Activated CD8-positive, alpha-beta memory T cell treated with anti-CD3 and anti-CD28 coated beads, Interleukin-2, amount 50 U/mL, for 48 hours (primary cell): Measurements from ENCODE around the gene ASIC2.
A peak's percentile ranks its signal among the peaks of the same experiment; 100 is the strongest.

ENCODE experiments used
- DNase-seq: peaks from one replicate; pipeline ENCODE4 v3.0.0-alpha.2; 2020

ASIC2 gene

DNA sequence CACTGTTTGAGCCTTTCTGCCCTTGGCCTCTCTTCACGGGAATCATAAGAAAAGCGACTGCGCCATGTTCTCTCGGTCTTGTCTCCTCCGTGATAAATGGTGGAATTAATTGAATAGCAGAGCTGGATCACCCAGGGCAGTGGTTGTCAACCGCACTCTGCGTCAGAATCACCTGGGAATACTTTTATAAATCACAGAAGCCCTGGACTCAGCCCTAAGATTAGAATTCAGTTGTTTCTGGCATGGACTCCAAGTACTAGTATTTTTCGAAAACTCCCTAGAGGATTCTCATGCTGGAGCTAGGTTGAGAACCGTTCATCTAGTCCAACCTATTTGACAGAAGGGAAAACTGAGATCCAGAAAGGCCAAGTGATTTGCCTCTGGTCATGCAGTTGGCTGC, 237.3 kb downstream of the ASIC2 start:
- no peak for DNase-seq

DNA sequence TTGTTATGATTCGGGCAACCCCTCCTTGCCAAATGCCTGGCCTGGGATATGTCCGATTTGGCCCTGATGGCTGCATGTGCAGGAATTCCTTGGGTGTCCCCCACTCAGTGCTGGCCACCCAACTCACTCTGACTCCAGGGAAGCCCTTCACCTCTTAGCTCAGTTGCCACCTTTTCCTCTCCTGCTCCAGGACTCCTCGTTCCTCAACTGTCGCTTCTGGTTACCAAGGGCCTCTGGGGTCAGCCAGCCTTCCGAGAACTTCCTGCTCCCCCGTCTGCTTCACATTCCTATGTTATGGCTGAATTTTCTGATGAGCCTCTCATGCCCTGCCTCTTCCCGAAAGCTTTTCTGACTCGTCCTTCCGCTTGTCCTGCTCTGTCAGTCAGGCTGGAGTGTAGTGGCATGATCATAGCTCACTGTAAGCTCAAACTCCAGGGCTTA, 237.9 kb downstream of the ASIC2 start:
- no peak for DNase-seq

DNA sequence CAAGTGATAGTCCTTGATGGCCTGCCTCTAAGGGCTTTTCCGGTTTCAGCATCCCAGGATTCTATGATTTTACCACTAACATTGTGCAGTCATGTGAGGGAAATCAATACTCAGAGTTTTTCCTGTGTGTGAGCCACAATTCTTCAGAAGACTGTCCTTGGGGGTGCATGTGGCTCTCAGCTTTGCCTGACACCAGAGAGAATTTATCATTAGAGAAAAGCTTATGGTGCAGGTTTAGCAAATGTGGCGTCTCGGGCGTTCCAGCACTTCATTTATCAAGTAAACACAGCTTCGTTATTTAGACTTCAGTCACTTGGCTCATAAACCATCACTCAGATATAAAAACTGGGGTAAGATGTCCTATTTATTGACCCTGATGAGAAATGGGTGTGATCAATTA, 238.7 kb downstream of the ASIC2 start:
- DNase-seq: no peak

DNA sequence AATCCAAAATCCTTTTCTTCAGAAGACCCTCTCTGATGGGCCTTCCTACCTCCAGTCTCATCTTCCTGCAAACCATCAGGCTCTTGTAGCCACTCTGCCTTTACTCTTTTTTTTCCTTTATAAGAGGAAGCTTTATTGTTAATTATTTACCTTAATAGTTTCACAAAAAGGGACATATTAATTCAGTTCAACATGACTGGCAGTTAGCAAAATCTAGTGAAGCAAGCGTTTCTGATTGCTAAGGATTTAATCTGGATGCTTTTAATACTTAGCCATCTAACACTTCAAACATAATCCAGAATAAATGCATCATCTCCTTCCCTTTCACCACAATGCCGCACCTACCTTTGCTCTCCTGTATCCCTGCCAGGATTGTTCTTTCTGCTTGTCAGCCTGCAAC, 239.4 kb downstream of the ASIC2 start:
- no peak for DNase-seq

DNA sequence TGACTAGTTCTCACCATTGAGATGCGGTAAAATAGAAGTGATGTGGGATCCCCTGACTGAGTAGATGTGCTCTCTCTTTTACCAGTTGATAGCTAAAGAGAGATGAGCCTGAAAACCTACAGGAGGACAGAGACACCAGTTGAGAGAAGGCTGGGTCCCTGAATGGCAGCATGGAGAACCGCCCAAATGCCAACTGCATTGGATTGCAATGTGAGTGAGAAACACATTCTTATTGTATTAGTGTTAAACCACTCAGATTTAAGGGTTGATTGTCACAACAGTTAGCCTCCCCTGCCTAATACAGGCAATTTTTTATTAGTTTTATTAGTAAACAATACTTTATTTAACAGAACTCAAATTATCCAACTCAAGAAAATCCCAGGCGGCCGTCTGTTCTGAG, 240.2 kb downstream of the ASIC2 start:
- no peak for DNase-seq

DNA sequence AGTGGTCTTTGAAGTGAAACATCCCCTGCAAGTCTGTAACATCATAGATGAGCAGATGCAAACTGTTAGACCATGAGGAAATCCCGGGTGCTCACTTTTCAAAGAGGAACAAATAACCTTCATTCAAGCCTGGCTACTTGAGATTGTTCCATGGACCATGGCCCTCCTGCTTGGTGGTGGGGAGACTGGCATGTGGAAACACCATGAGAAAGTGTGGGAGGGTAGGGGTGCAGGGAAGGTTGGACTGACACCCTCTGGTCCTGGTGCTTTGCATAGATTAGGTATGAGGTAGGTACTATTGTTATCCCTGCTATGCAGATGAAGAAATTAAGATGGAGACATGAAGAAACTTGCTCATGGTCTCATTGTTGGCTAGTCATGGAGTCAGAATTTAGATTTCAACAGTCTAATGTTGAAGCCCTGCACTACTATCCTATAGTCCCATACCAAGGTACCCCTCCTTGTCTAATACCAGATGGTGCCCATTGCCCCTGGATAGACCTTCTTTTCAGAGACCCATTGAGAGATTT, 242.4 kb downstream of the ASIC2 start:
- no peak for DNase-seq

DNA sequence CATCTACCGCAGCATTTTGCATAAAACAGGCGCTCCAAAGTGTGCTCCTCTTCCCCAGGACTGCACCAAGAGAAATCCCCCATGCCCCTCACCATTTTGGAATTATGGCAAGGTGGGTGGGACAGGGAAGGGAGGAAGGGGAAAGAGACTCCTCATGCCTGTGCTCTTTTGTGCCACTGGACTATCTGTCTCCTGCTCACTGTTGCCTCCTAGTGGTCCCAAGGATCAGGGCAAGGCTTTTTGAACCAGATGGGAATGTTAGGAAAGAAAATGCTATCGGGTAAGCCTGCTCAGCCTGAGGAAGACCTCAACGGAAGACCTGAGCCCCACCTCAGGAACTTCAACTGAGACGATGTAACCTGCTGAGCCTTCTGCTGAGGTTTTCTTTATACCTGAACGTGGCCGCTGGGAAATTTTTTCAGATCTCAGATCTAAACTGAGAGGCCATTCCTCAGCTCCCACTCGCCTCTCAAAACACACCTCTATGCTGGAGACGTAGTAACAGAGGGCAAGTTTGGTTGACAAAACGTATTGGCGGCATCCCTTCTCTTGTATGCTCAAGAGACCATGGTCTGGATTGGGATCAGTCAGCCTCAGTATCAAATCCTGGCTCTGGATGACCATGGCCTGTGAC, 243.2 kb downstream of the ASIC2 start:
- DNase-seq: peak; percentile 77

DNA sequence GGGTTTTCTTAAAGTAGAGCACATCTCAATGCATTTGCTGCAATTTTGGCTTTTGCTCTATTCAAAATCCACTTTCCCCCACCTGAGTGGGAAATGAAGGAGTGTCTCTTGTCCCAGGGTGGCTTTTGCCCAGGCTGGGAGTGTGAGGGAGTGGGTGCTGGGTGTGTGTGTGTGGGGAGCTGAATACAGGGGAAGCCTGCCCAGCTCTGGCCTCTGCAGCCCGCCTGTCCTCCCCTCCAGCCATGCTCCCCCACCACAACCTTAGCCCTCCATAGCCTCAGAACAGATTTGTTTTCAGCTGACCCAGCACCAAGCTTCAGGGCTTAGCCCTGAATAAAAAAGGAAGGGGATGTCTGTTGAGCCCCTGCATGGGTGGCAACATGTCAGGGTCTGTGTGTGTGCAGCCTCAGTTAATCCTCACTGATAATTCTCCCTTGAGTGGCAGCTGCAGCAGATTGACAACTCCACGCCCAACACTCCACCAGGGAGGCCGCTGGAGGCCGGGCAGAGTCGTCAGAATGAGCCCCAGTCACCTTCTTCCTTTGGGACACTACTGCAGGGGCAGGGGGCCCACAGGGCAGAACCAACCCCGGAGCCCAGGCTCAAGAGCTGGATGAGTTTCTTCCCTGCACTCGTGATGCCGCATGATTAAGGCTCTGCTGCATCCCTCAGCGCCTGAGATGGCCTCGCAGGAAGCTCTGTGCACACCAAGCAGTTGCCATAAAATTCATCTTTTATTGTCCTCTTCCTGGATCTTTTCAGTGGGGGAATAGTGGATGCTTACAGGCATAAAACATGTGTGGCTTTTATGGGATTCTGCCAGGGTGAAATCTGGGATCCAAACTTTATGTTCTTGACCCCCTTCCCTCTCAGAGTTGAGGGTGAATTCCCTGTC, 246.5 kb downstream of the ASIC2 start:
- no peak for DNase-seq

DNA sequence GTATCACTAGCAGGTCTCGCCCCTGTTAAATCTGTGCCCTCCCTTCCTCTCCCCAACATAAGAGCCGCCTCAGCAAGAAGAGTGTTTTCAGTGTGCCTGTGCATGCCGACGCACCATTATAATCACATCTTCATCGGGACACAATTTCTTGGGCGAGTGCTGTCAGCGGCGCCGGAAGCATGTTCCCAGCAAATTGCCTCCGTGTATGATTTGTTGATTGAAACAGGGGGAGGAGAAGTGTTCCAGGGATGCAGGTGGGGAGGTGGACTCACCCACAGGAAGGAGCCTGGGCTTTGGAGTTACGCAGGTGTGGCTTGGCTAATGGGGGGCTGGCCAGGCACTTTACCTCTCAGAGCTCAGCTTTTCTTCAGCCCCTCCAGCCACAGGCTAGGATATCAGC, 247.9 kb downstream of the ASIC2 start:
- DNase-seq: no peak

DNA sequence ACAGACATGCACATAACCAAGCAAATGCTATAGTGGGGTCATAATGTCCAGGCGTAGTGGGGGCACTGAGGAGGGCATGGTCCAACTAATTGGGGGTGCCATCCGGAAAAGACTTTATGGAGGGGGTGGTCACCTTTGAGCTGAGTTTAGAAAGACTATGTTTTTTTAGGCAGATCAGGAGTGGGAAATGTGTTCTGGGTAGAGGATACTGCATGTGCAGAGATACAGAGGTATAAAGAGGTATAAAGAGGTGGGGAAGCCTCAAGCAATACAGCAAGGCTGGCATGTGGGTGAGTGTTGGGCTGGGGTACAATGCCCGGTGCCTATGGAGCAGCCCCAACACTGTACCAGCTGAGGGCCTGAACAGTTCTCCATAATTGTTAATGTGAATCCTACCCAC, 248.3 kb downstream of the ASIC2 start:
- DNase-seq: no peak

DNA sequence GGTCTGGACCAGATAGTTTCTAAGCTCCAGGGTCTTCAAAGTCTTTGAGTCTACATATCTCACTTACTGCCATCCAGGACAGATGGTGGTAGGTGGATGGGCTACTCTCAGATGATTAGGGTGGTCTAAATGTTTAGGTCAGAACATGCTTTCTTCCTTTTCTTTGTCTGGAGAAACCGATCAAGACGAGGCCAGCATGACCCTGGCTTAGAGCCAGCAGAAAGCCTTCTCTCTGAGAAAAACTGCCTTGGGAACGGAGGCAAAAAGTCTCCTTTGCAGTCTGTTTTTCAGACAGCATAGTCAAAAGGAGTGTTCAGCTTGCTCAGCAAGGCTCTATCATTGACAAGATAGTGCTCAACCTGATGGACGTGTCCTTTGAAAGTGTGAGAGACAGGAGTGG, 252.6 kb downstream of the ASIC2 start:
- no peak for DNase-seq

DNA sequence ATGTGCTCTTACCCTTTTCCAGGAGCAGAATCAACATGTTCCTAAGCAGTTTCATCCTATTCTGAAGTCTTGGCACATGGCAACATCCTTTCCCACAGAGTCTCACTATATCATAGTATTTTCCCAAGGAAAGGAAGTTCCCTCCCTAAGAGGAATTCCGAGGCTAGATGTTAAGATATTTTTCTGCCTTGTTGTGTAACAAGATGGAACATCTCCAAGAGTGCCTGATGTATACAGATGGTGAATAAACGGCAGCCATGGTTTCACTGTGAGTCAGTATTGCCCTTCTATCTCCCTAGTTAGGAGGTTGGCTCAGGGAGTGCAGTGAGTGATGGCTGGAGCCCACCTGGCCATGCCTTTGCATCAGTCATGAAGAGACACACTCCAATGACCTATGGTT, 253.2 kb downstream of the ASIC2 start:
- DNase-seq: no peak

DNA sequence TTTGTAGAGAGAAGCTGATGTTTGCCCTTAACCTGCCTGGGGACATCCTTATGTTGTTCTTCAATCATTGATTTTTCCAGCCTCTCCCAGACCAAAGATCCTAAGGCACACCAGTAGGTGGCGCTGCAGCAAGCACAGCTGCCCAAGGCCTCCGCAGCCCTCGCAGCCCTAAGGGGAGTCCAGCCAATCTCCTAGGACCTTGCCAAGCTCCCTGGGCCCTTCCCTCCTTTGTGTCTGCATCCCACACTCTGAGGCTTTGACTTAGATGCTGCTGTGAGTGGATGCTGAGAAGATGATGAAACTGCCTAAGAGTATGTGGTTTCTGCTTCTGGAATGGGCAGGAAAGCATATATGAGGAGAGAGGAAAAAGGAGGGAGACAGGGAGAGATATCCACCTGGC, 254.4 kb downstream of the ASIC2 start:
- peak; percentile 60 for DNase-seq

DNA sequence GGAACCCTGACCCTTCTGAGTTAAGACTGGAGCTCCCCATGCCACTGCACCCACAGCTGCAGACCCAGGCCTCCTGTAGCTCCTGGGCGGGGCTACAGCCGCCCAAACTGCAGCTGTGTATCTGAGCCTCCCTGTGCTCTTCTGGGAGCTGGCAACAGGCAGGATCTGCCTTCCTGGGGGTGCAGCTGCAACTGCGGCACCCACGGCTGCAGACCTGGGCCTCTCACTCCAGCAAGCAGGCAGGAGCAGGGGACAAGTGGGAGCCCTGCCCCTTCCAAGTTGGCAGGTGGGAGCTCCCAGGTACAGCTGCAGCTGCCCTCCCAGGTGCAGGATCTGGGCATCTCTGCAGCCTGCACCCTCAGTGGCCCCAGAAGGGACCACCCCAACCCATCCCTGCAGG, 259.9 kb downstream of the ASIC2 start:
- DNase-seq: peak; percentile 4

DNA sequence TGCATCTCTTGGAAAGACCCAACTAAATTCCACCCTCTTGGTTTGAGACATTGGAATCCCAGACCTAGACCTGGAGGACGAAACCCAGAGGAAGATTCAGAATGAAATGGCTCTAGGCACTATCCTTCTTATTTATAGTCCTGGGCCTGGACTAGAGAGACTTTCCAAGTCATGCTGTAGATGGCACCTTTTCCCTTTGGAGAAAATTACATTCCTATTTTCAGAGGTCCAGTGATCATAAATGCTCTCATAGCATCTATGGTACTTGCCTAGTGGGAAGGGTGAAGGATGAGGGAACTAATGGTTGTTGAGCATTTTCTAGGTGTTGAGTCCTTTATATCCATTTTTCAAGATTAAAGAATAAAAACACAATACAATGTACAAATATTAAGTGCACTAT, 264.3 kb downstream of the ASIC2 start:
- no peak for DNase-seq

DNA sequence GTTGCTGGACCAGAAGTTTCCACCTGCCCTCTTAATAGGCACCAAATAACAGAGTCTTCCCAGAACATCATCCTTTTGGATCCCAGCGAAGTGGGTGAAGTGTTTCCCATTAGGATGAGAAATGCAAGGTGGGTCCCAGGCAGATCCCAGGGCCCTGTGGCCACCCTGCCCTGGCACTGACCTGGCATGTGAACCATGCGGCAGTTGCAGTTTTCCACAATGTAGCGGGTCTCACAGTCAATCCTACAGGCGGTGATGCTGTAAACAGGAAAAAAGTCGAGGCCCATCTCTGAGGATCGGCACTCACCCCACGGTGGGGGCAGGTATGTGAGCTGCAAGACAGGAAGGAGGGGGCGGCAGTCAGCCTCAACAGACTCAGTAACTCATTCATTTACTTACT, 265.0 kb downstream of the ASIC2 start:
- no peak for DNase-seq

DNA sequence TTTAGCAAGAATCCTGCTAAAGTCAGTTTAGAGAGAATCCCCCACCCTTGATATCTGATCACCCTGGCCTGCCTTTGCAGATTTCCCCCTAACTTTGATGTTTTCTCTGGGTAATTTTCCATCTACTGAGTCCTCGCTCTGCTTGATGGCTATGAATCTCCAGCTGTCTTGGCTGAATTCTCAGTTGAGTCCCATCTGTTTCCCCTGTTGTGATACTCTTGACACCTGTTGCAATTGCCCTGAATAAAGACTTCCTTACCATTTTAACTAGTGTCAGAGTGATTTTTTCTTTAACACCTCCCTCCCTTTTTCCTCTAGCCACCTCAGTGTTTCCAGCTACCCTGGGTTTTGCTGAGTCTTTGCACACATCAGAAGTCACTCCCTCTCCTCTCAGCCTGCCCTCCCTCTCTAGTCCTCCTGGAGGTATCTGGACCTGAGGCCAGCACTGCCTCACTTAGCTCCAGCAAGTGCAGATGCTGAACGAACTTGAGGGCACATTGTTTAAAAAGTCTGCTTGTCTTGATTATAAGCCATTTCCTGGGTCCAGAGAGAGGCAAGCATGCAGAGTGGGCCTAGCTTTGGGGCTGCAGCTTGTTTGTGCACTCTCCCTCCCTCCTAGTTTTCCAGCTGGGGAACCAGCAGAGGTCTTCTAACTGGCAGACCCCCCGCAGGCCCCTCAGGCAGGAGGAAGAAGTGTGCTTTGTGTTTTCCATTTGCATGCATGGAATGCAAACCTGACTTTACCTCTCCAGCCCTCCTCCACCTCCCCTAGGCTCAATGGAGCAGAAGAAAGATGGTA, 268.2 kb downstream of the ASIC2 start:
- no peak for DNase-seq

DNA sequence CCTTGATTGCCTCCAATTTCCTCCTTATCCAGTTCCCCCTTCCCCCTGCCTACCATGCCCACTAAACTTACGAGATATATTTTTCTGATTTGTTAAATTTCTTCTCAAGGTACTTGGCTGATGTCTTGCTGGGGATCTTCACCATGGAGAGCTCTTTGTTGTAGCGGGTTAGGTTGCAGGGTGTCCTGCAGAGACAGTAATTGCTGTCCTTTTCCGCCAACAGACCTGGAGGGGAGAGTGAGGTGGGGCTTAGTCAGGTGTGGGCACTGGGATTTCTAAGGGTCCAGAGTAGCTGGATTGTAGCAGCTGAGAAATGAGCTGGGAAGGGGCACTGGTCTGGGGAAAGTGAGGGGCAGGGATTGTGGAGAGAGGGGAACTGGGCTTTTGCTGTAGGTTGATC, 269.3 kb downstream of the ASIC2 start:
- no peak for DNase-seq

DNA sequence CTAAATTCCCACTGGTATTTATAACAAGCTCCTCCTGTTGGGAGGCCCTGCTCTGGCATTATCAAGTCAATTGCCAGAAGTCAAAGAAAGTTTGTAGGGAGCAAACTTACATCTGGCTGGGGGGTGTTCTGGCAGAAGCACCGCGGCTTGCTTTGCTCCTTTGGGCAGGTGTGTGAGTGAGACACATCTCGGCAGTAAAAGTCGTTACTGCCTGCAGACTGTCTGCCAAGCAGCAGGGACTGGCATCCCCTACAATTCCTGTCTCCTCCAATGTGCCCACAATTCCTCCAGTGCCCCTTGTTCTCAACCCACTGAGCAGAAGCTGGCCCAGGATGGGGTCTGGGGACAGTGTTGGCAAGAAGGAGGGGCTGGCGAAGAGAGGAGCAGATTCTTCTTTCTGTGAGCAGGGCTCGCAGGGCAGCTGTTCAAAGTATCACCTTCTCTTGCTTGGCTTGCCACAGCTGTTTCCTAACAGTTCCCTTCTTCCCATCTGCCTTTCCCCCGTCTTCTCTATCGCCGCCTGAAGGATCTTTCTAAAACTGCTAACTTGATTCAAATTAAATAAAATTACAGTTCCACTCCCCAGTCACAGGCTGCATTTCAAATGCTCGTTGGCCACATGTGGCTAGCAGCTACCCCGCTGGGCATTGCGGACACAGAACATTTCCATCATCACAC, 271.2 kb downstream of the ASIC2 start:
- no peak for DNase-seq

DNA sequence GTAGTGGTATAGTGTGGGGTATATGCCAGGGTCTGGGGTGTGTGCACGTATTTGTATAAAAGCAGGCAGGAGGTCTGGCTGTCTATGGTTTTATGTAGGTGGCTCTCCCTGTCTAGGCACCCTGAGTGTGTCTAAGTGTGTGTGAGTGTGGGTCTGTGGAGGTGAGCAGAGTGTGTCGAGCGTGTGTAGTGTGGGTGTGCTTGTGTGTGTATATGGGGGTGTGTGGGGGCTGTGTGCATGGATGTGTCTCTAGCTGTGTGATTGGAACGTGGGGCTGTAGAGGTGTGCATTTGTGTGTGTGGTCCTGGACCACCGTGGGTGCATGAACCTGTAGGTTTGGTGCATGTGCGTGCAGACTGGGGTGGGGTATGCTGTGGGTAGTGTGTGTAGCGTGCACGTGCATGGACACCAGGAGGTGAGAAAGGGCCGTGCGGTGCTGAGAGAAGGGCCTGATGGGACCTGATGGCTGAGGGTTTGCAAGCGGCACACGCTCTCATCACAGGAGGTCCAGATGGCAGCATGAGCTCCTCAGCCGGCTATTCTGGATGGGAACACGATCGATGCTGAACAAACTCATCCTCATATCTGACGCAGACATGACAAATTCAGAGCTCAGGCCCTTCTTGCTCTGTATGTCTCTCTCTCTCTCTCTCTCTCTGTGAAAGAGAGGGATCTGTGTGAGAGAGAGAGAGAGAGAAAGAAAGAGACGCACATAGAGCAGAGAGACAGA, 273.8 kb downstream of the ASIC2 start:
- DNase-seq: peak; percentile 28

DNA sequence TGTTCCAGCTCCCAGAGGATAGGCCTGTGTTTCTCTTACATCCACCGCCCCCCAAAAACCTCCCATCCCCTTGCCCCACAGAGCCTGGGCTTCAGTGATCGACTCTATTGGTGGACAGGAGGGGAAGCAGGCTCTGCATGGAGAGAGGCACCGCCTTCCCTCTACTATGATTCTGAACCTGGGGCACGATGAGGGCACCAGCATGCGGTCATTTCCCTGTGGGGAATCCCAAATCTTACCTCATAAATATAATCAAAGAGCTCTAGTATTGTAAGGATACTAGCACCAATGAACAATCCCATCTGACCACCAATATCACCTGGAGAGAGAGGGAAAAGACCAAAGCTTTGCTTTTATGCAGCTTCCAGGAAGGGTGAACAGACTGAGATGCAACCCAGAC, 275.7 kb downstream of the ASIC2 start:
- no peak for DNase-seq

DNA sequence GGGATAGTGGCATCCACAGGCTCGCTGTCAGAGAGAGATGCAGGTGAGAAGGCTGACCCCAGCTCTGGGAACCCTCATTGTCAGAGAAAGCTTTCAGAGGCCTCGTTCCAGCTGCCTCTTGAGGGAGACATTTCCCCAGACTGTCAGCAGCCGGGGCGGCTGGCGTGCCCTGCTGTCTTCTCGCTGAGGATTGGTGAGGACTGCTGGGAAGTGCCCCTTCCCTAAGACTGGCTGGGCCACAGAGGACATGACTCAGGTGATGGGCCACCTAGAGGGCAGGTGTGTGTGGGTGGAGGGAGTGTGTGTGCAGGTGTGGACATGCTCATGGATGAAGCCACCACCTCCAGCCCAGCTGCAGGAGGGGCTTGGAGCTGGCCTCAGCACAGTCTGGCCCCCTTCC, 276.2 kb downstream of the ASIC2 start:
- peak; percentile 20 for DNase-seq
